A375 (cell line): ENCODE results near the gene PKIG. TPM values are rescaled to one million over a fixed set of nuclear protein-coding genes. Genes with fewer than 3 reads are reported as not detected.

Source experiments
- total RNA-seq: library from RNA; depleted of rRNA; stranded (reverse); fragments of >200 nt; shearing (Covaris generic); gene quantifications from 2 replicates; pipeline ENCODE4 v1.2.3, GENCODE V29; 2014; rRNA removed

PKIG gene
- 43.0 and 44.0 TPM in 2 replicates for total RNA-seq

GRCh38 chr20:44582311-44583025 lies at the start of gene PKIG:
Gene PKIG (plus strand): TSS chr20:44582579. CDS start chr20:44614557, 31,978 bp downstream.

GRCh38 chr20:44651684-44652423 lies 69.5 kb downstream of the PKIG start, which contains the start of gene ADA:
Gene ADA (minus strand): TSS chr20:44651699. CDS start chr20:44651607, 92 bp downstream.

Other genes with a start within 250 kb of the PKIG start
- gene R3HDML, start 245.5 kb upstream of the PKIG start, total RNA-seq = not detected in 2 replicates
- not detected in 2 replicates for gene HNF4A, start 226.9 kb upstream of the PKIG start, total RNA-seq
- gene TTPAL, start 106.7 kb upstream of the PKIG start, total RNA-seq = 12.1 and 12.5 TPM in 2 replicates
- 77.9 and 91.0 TPM in 2 replicates for gene SERINC3, start 60.5 kb upstream of the PKIG start, total RNA-seq
- gene ADA, start 69.1 kb downstream of the PKIG start, total RNA-seq = 9.7 and 12.3 TPM in 2 replicates
- not detected in 2 replicates for gene CCN5, start 132.8 kb downstream of the PKIG start, total RNA-seq
- 0.11 TPM in 1 of 2 replicates, not detected in the other for gene KCNK15, start 163.3 kb downstream of the PKIG start, total RNA-seq
- 0.19 TPM in 1 of 2 replicates, not detected in the other for gene RIMS4, start 228.0 kb downstream of the PKIG start, total RNA-seq